CD8-positive, alpha-beta memory T cell (primary cell): ENCODE results near the gene PARL. TPM values are rescaled to one million over a fixed set of nuclear protein-coding genes. Genes with fewer than 3 reads are reported as not detected.

ENCODE experiments used
- CTCF ChIA-PET: fragments of 350-600 bp; sonication (Branson Sonifier 250); formaldehyde crosslinking; loops from one replicate; lab custom pipeline; 2021; ENCODE audit warnings: antibody characterized with exemption; lab: Charles Lee
- POLR2A ChIA-PET: fragments of 350-600 bp; sonication (Branson Sonifier 250); formaldehyde crosslinking; loops from one replicate; lab custom pipeline; 2021; ENCODE audit warnings: antibody characterized with exemption; lab: Charles Lee
- DNase-seq, 5 donors: peaks; one replicate each; pipeline versions ENCODE4 v3.0.0 to v3.0.0-alpha.2; 2020 to 2022; ENCODE audit warnings: mixed read lengths in 1 of 5
- H3K27ac ChIP-seq: one replicate; pipeline ENCODE4 v1.7.0; 2013; ENCODE audit warnings: low read depth, mild to moderate bottlenecking, low read length, moderate library complexity
- H3K27me3 ChIP-seq: 2 replicates; pipeline ENCODE4 v1.7.0; 2013; ENCODE audit warnings: low read length, mild to moderate bottlenecking; ENCODE audit not compliant: insufficient read depth, poor library complexity, severe bottlenecking
- H3K36me3 ChIP-seq: 2 replicates; pipeline ENCODE4 v1.7.0; 2013; ENCODE audit warnings: mild to moderate bottlenecking, low read length, moderate library complexity; ENCODE audit not compliant: insufficient read depth
- H3K4me1 ChIP-seq: 2 replicates; pipeline ENCODE4 v1.7.0; 2013; ENCODE audit warnings: mild to moderate bottlenecking, low read length, moderate library complexity; ENCODE audit not compliant: insufficient read depth
- H3K4me3 ChIP-seq: 2 replicates; pipeline ENCODE4 v1.7.0; 2013; ENCODE audit warnings: mild to moderate bottlenecking, low read length
- H3K9me3 ChIP-seq: 2 replicates; pipeline ENCODE4 v1.7.0; 2013; ENCODE audit warnings: mild to moderate bottlenecking, low read length
- H3K27ac Mint-ChIP-seq, 8 donors: one replicate each; pipeline ENCODE4 v1.8.0; 2020 to 2021; ENCODE audit warnings: mixed read lengths in 8 of 8, mild to moderate bottlenecking in 6 of 8, inconsistent platforms in 3 of 8, moderate library complexity in 3 of 8
- H3K27me3 Mint-ChIP-seq, 2 donors: one replicate each; pipeline ENCODE4 v1.8.0; 2020 to 2021; ENCODE audit warnings: mixed read lengths in 2 of 2, mild to moderate bottlenecking in 1 of 2, moderate library complexity in 1 of 2
- H3K36me3 Mint-ChIP-seq, 3 donors: one replicate each; pipeline ENCODE4 v1.8.0; 2020 to 2021; ENCODE audit warnings: mixed read lengths in 3 of 3, inconsistent platforms in 1 of 3, mild to moderate bottlenecking in 1 of 3
- H3K4me1 Mint-ChIP-seq, 3 donors: one replicate each; pipeline ENCODE4 v1.8.0; 2020 to 2021; ENCODE audit warnings: mixed read lengths in 3 of 3, inconsistent platforms in 1 of 3, mild to moderate bottlenecking in 1 of 3
- H3K4me3 Mint-ChIP-seq, 7 donors: one replicate each; pipeline ENCODE4 v1.8.0; 2020 to 2021; ENCODE audit warnings: mixed read lengths in 7 of 7, mild to moderate bottlenecking in 6 of 7, moderate library complexity in 4 of 7, inconsistent platforms in 2 of 7
- H3K9me3 Mint-ChIP-seq, 5 donors: one replicate each; pipeline ENCODE4 v1.8.0; 2020 to 2022; ENCODE audit warnings: mixed read lengths in 5 of 5, mild to moderate bottlenecking in 3 of 5, moderate library complexity in 2 of 5, inconsistent platforms in 1 of 5
- polyA plus RNA-seq: library from polyadenylated mRNA; unstranded; fragments of 300-500 nt; fragmentation: Illumina TruSeq; gene quantifications from one replicate; pipeline ENCODE4 v1.2.3, GENCODE V29; 2021
- total RNA-seq, 2 experiments: library from RNA; stranded (reverse); gene quantifications; one replicate each; pipeline ENCODE4 v1.2.3, GENCODE V29; 2021

PARL gene
- total and polyA plus RNA-seq, 3 experiments from 2014 or later = 93.4 to 98.1 (median 95.9) TPM

DNA sequence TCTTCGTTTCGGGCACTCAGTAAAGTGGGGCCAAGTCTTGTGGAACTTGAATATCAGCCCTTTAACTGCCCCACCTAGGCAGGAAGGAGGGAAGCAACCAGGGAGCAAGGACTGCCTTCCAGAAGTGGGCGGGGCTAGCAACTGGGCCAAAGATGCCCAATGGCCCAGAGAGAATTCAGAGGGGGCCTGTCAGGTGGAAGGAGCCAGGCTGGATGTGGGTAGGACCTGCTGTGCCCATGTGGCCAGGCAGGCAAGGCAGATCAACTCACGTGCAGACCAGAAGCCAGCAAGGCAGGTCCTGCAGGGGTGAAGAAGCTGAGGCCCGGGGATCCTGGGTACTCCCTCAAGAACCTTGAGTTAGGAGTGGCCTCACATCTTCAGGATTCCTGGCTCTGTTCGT, 64.8 kb downstream of the PARL start:
- Mint-ChIP-seq H3K4me1 (peaks cover 24 to 39% (median 32%) of the 10 kb centered on the region in 3 donors), H3K36me3 (peaks cover 0 to 17% (median 4%) of the 10 kb centered on the region in 3 donors), H3K9me3 (no peaks in the 10 kb centered on the region), H3K4me3 (no peak overlapping the region), H3K27ac (no peak overlapping the region), H3K27me3 (no peaks in the 10 kb centered on the region)
- no peak overlapping the region for H3K4me3 ChIP-seq
- ChIA-PET POLR2A (no interaction called here), CTCF (no interaction called here)
- peaks cover 22% of the 10 kb centered on the region for H3K4me1 ChIP-seq
- H3K27ac ChIP-seq = no peak overlapping the region
- no peak for DNase-seq
- no peaks in the 10 kb centered on the region for H3K9me3 ChIP-seq
- H3K36me3 ChIP-seq = no peaks in the 10 kb centered on the region
- H3K27me3 ChIP-seq = no peaks in the 10 kb centered on the region

DNA sequence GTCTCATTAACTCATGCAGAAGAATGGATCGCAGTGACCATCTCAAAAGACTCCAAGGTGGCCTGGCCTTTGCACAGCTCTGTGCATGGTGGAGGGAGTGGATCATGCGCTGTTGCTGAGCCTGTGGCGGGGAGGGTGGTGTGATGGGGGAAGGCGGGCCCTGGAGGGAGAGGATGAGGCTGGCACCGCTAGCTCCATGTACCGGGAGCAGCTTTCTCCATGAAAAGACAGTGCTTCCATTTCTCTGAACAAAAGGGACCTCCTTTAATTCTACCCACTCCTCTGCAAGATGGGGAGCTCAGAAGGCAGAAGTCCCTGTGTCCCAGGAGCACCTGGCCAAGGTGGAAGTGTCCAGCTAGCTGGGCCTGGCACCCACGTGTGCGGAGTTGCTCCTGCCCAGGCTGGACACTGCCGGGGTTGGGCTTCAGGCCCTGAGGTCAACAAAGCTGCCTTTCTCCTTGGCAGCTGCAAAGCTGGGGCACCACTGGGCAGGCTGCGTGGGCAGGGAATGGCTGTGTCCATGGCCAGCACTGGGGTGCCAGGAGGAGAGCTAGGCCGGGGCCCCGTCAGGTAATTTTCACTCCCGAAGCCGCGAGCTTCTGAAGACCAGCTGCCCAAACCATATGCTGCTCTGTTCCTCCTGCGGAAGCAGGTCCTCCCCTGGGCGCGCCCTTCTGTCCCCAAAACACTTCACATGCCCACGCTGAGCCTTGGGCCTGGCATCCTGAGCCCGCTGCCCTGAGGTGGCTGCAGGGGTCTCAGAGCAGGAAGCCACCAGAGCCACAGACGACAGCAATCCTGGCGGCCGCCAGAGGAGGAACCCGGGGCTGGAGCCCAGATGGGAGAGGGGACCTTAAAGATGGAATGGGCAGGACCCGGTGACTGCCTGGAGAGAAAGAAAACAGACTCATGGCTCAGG, 65.7 kb downstream of the PARL start:
- Histone ChIP-seq H3K27me3 (no peaks in the 10 kb centered on the region), H3K36me3 (no peaks in the 10 kb centered on the region), H3K9me3 (no peaks in the 10 kb centered on the region), H3K4me3 (no peak overlapping the region), H3K27ac (no peak overlapping the region), H3K4me1 (peaks cover 15% of the 10 kb centered on the region)
- H3K4me1 Mint-ChIP-seq = peaks cover 22 to 37% (median 31%) of the 10 kb centered on the region in 3 donors
- no peak for DNase-seq
- H3K27ac Mint-ChIP-seq = peak overlapping the region in 2 of 8 donors; percentile 17 to 77
- ChIA-PET POLR2A (no interaction called here), CTCF (no interaction called here)
- no peaks in the 10 kb centered on the region for H3K27me3 Mint-ChIP-seq
- H3K36me3 Mint-ChIP-seq = peaks cover 0 to 17% (median 4%) of the 10 kb centered on the region in 3 donors
- H3K9me3 Mint-ChIP-seq = no peaks in the 10 kb centered on the region
- H3K4me3 Mint-ChIP-seq = no peak overlapping the region

DNA sequence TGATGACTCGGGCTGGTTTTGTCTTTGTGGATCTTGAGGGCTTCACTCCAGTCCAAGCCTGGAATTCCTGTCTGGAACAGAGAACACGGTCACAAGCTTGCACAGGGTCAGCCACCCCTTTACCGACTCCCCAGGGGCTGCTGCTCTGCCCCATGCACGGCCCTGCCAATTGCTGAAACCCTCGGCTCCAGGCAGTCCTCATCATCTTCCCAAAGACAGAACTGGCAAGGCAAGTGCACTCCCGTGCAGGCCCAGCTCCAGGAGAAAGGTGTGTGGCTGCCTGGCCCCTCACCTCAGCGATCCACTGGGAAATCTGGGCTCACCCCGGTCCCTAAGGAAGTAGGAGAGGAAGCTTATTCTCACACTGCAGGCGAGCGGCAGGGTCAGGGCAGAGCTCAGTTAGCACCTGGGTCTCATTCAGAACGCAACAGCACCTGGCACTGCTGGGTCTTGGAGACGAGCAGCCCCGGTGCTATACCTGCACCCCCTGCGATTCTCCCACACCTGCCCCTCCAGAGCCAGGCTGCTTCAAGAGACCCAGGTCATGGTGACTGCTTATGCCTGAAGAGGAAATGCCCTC, 66.5 kb downstream of the PARL start:
- H3K9me3 Mint-ChIP-seq = no peaks in the 10 kb centered on the region
- H3K36me3 ChIP-seq = no peaks in the 10 kb centered on the region
- no peak overlapping the region for H3K4me3 ChIP-seq
- peaks cover 19 to 33% (median 29%) of the 10 kb centered on the region in 3 donors for H3K4me1 Mint-ChIP-seq
- no peak overlapping the region for H3K4me3 Mint-ChIP-seq
- no peak overlapping the region for H3K27ac Mint-ChIP-seq
- H3K27me3 Mint-ChIP-seq = no peaks in the 10 kb centered on the region
- POLR2A ChIA-PET = interaction anchor here (0.7 kb wide), 1 partner anchor 27 kb away, joined by 3 read pairs; no protein-coding TSS in a partner anchor
- no peaks in the 10 kb centered on the region for H3K9me3 ChIP-seq
- peaks cover 0 to 17% (median 4%) of the 10 kb centered on the region in 3 donors for H3K36me3 Mint-ChIP-seq
- no peak overlapping the region for H3K27ac ChIP-seq
- no peak for DNase-seq
- peaks cover 13% of the 10 kb centered on the region for H3K4me1 ChIP-seq
- H3K27me3 ChIP-seq = no peaks in the 10 kb centered on the region
- CTCF ChIA-PET = interaction anchor here (1.5 kb wide), 1 partner anchor 8 kb away, joined by 6 read pairs; the partner anchor contains the start of gene MAP6D1

DNA sequence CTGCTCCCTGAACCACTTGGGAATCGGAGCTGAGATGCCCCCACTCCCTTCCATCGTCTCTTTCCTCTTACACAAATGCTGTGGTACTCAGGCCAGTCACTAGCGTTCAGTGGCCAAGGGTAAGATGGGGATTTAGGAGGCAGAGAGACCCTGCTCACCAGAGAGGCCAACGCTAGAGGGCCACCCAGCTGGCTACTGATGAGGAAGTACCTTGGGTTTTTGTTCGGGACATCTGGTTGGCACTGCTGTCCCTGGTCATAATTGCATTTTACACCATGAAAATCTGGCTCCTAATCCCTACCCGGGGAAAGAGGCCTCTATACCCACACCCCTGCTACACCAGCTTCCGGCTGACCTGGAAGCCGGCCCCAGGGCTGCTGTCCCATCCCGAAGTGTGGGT, 67.0 kb downstream of the PARL start:
- Mint-ChIP-seq H3K36me3 (peaks cover 0 to 18% (median 7%) of the 10 kb centered on the region in 3 donors), H3K27ac (peak overlapping the region in 1 of 8 donors; percentile 66), H3K9me3 (no peaks in the 10 kb centered on the region), H3K4me1 (peaks cover 19 to 32% (median 29%) of the 10 kb centered on the region in 3 donors), H3K27me3 (no peaks in the 10 kb centered on the region), H3K4me3 (no peak overlapping the region)
- Histone ChIP-seq H3K4me1 (peaks cover 13% of the 10 kb centered on the region), H3K27me3 (no peaks in the 10 kb centered on the region), H3K27ac (no peak overlapping the region), H3K36me3 (no peaks in the 10 kb centered on the region), H3K9me3 (no peaks in the 10 kb centered on the region), H3K4me3 (no peak overlapping the region)
- POLR2A ChIA-PET = interaction anchor here (0.7 kb wide), 1 partner anchor 28 kb away, joined by 3 read pairs; no protein-coding TSS in a partner anchor
- DNase-seq = no peak
- CTCF ChIA-PET = interaction anchor here (1.5 kb wide), 1 partner anchor 9 kb away, joined by 6 read pairs; the partner anchor contains the start of gene MAP6D1

DNA sequence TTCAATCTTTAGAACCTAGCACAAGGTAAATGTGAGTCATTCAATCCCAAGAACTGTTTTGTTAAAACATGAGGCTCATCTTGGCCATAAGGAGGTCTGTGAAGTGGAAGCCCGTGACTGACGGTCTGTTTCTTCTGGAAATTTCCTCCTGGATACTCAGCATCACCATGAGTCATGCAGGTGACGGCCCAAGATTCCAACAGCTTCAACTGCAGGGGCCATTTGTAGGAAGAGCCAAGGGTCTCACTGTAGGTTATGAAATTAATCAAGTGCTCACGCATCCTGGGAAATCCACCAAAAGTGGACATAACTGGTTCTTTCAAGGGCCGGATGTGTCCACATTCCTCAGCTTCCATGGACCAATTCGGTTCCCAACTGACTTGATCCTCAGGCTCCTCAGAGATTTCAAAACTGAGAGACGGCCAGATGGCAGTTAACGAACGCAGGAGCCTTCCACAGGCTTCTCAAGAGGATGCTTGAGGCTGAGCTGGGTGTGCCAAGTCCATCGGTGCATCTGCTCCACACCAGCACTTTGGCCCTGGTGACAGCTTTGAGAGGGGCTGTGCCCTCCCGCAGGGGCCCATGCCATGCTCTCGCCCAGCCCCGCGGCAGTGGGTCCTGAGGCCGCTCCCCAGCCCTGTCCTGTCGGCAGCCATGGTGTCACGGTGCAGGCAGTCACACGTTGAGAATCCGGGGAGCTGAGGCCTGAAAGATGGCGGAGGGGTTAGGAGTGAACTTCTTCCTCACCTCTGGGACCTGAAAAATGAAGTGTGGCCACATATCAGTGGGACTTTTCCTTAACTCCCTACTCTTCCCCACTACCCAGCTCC, 67.8 kb downstream of the PARL start:
- DNase-seq = no peak
- peaks cover 0 to 23% (median 7%) of the 10 kb centered on the region in 3 donors for H3K36me3 Mint-ChIP-seq
- ChIA-PET CTCF (interaction anchor here (1.5 to 2.0 kb wide), 2 partner anchors 9 to 68 kb away, joined by 6 to 13 read pairs; partner anchors contain the start of genes MAP6D1 and PARL), POLR2A (interaction anchor here (0.7 to 1.6 kb wide), 2 partner anchors 8 to 28 kb away, joined by 3 to 10 read pairs; partner anchors contain the start of gene MAP6D1)
- Histone ChIP-seq H3K27me3 (no peaks in the 10 kb centered on the region), H3K36me3 (no peaks in the 10 kb centered on the region), H3K27ac (no peak overlapping the region), H3K4me1 (peaks cover 13% of the 10 kb centered on the region), H3K4me3 (no peak overlapping the region), H3K9me3 (no peaks in the 10 kb centered on the region)
- peak overlapping the region; percentile 36 to 96 (median 90) for H3K27ac Mint-ChIP-seq
- no peaks in the 10 kb centered on the region for H3K27me3 Mint-ChIP-seq
- no peaks in the 10 kb centered on the region for H3K9me3 Mint-ChIP-seq
- H3K4me3 Mint-ChIP-seq = peak overlapping the region in 1 of 7 donors; percentile 5
- peaks cover 19 to 28% (median 24%) of the 10 kb centered on the region in 3 donors for H3K4me1 Mint-ChIP-seq

DNA sequence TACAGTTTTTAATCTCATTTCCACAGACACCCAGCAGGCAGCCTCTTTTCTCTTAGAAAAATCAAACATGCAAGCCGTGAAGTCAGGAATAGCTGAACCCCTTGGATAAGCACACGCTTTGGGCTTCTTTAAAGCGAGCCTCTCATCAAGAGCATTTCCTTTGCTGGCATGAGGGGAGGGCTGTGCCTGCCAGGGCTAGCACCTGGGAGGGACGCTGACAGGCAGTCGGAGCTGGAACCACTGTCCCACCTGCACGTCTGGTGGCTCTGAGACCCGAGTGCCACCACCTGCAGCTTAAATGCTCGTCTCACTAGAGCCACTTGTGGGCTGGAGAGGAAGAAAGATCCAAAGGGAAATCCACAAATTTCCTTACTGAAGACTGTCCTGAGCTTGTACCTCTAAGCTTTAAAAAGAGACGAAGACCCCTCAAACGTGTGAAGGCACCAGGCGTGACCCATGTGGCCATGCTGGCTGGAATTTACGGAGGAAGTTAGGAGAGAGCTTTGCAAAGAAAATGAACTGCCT, 68.7 kb downstream of the PARL start:
- H3K27ac ChIP-seq = peak overlapping the region; percentile 51
- POLR2A ChIA-PET = interaction anchor here (0.5 to 1.6 kb wide), 3 partner anchors 9 to 27 kb away, joined by 3 to 10 read pairs (median 10); partner anchors contain the start of gene MAP6D1

DNA sequence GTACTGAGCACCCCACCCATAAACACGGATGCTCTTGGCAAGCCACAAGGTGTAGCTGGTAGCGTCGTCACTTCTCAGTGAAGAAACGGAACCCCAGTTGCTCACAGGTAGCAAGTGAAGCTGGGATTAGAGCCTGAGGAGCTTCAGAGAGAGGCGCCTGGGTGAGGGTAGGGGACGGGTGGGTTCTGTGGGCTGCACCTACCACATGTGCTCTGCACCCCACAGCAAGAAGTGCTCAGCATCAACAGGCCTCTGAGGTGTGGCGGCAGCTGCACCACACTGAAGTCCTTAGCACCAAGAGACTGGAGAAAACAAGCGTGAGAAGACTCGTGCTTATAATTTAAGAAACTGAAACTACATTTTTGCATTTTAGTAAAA, 69.1 kb downstream of the PARL start:
- H3K4me1 Mint-ChIP-seq = peaks cover 19 to 28% (median 24%) of the 10 kb centered on the region in 3 donors
- Histone ChIP-seq H3K27me3 (no peaks in the 10 kb centered on the region), H3K4me1 (peaks cover 13% of the 10 kb centered on the region), H3K27ac (peak overlapping the region; percentile 51), H3K9me3 (no peaks in the 10 kb centered on the region), H3K36me3 (no peaks in the 10 kb centered on the region), H3K4me3 (peak overlapping the region; percentile 15)
- no peaks in the 10 kb centered on the region for H3K27me3 Mint-ChIP-seq
- peak overlapping the region; percentile 77 to 96 (median 90) for H3K27ac Mint-ChIP-seq
- DNase-seq = peak in 2 of 5 donors; percentile 22 to 61
- H3K4me3 Mint-ChIP-seq = peak overlapping the region; percentile 44 to 81 (median 75)
- no peaks in the 10 kb centered on the region for H3K9me3 Mint-ChIP-seq
- ChIA-PET CTCF (interaction anchor here (1.1 to 2.2 kb wide), 6 partner anchors 9 to 80 kb away, joined by 3 to 13 read pairs (median 4); partner anchors contain the start of gene PARL), POLR2A (interaction anchor here (0.5 to 1.6 kb wide), 3 partner anchors 10 to 26 kb away, joined by 3 to 10 read pairs (median 10); partner anchors contain the start of gene MAP6D1)
- peaks cover 0 to 33% (median 9%) of the 10 kb centered on the region in 3 donors for H3K36me3 Mint-ChIP-seq

More for the DNA sequence above, 68.7 kb downstream of the PARL start:
- CTCF ChIA-PET = interaction anchor here (1.1 to 2.2 kb wide), 6 partner anchors 8 to 80 kb away, joined by 3 to 13 read pairs (median 4); partner anchors contain the start of gene PARL
- DNase-seq = no peak
- peaks cover 13% of the 10 kb centered on the region for H3K4me1 ChIP-seq
- no peaks in the 10 kb centered on the region for H3K27me3 ChIP-seq
- H3K36me3 ChIP-seq = no peaks in the 10 kb centered on the region
- peaks cover 19 to 28% (median 24%) of the 10 kb centered on the region in 3 donors for H3K4me1 Mint-ChIP-seq
- peak overlapping the region; percentile 15 for H3K4me3 ChIP-seq
- H3K4me3 Mint-ChIP-seq = peak overlapping the region in 6 of 7 donors; percentile 68 to 81 (median 76)
- H3K36me3 Mint-ChIP-seq = peaks cover 0 to 28% (median 9%) of the 10 kb centered on the region in 3 donors
- H3K27ac Mint-ChIP-seq = peak overlapping the region; percentile 77 to 96 (median 90)
- no peaks in the 10 kb centered on the region for H3K27me3 Mint-ChIP-seq
- H3K9me3 ChIP-seq = no peaks in the 10 kb centered on the region
- no peaks in the 10 kb centered on the region for H3K9me3 Mint-ChIP-seq
